PC-9 (cell line): Measurements from ENCODE around the gene MRFAP1.

Experiments used
- EZH2 ChIP-seq: fragments of 200-600 bp; sonication (generic); IDR thresholded peaks from 2 replicates; pipeline ENCODE4 v1.8.0; 2017; ENCODE audit warnings: antibody characterized with exemption, low read depth
- TF ChIP-seq, protein P1 (sequence below): fragments of 200-600 bp; sonication (generic); conservative IDR thresholded peaks from 2 replicates; pipeline ENCODE4 v1.6.1; 2017; ENCODE audit warnings: mixed run types, antibody characterized with exemption, mild to moderate bottlenecking, moderate library complexity

DNA sequence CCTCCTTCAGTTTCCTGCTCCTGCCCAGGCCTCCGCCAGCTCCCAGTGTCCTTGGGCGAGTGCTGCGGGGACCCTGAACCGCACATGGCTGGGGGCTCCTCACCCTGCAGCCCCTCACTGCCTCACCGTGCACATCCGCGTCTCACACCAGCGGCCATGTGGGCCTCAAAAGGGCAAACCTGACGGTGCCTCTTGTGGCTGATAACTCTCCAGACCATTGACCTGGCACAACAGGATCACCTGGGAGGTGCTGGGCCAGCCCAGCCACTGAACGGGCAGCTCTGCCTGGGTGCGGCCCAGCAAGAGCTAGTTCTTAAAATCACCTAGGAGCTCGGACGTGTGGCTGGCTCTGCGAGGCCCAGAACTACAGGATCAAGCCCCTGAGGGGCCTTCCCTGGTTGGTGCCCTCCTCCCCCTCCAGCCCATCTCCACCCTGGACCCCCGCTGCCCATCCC lies 49.0 kb downstream of the MRFAP1 start:
- TF ChIP-seq, protein P1, sequence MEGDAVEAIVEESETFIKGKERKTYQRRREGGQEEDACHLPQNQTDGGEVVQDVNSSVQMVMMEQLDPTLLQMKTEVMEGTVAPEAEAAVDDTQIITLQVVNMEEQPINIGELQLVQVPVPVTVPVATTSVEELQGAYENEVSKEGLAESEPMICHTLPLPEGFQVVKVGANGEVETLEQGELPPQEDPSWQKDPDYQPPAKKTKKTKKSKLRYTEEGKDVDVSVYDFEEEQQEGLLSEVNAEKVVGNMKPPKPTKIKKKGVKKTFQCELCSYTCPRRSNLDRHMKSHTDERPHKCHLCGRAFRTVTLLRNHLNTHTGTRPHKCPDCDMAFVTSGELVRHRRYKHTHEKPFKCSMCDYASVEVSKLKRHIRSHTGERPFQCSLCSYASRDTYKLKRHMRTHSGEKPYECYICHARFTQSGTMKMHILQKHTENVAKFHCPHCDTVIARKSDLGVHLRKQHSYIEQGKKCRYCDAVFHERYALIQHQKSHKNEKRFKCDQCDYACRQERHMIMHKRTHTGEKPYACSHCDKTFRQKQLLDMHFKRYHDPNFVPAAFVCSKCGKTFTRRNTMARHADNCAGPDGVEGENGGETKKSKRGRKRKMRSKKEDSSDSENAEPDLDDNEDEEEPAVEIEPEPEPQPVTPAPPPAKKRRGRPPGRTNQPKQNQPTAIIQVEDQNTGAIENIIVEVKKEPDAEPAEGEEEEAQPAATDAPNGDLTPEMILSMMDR: no peak
- no peak for TF ChIP-seq EZH2
